Measurements from ENCODE around the gene CACNG6.

Gene CACNG6

GRCh38 chr19:53980539-53981375, 10.7 kb upstream of the CACNG6 start:
- FAIRE-seq, result no peak
- peak; percentile 100 for DNase-seq (ENCODE audit: insufficient read length, low spot score)
- no peak for TF ChIP-seq POLR2A (IDR thresholded peaks at IDR 0.05; ENCODE audit: low read depth, low read length)

DNA sequence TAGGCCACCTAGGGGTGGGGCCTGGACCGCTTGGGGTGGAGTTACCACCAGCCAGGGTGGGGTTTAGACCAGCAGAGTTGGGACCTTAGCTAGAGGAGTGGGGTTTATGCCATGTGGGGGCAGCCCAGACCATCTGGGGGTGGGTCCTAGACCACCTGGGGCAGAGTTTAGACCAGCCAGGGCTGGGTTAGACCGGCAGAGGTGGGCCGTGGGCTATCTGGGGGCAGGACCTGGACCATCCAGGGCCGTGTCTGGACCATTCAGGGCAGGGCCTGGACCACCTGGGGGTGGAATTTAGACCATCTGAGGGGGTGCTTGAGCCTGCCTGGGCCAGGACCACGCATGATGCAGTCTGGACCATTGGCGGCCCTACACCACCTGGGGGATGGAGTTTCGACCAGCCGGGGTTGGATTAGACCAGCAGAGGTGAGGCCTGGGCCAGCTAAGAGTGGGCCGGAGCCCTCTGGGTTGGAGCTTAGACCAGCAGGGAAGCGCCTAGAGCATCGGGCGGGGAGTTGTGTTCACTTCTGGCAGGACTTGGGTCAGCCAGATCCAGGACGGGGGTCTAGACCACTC, 10.0 kb upstream of the CACNG6 start:
- TF ChIP-seq POLR2A (IDR thresholded peaks at IDR 0.05; ENCODE audit: low read depth, low read length), result no peak
- no peak for DNase-seq (ENCODE audit: insufficient read length, low spot score)
- no peak for FAIRE-seq

DNA sequence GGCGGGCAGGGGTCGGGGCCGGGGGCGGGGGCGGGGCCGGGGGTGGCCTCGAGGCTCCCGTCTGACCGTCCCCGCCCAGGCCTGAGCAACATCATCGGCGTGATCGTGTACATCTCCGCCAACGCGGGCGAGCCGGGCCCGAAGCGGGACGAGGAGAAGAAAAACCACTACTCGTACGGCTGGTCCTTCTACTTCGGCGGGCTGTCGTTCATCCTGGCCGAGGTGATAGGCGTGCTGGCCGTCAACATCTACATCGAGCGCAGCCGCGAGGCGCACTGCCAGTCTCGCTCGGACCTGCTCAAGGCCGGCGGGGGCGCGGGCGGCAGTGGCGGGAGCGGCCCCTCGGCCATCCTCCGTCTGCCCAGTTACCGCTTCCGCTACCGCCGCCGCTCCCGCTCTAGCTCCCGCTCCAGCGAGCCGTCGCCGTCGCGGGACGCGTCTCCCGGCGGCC, 9.4 kb upstream of the CACNG6 start:
- TF ChIP-seq POLR2A (IDR thresholded peaks at IDR 0.05; ENCODE audit: low read depth, low read length), result 0 out of 2 replicates have a peak, but pooled peaks have one; percentile 29
- DNase-seq (ENCODE audit: insufficient read length, low spot score), result no peak
- FAIRE-seq, result no peak

- no peak for FAIRE-seq
- 0 out of 2 replicates have a peak, but pooled peaks have one; percentile 1 for TF ChIP-seq POLR2A (IDR thresholded peaks at IDR 0.05; ENCODE audit: low read depth, low read length)
- DNase-seq (ENCODE audit: insufficient read length, low spot score), result no peak
Observed at GRCh38 chr19:53982611-53983010, 8.8 kb upstream of the CACNG6 start.

DNA sequence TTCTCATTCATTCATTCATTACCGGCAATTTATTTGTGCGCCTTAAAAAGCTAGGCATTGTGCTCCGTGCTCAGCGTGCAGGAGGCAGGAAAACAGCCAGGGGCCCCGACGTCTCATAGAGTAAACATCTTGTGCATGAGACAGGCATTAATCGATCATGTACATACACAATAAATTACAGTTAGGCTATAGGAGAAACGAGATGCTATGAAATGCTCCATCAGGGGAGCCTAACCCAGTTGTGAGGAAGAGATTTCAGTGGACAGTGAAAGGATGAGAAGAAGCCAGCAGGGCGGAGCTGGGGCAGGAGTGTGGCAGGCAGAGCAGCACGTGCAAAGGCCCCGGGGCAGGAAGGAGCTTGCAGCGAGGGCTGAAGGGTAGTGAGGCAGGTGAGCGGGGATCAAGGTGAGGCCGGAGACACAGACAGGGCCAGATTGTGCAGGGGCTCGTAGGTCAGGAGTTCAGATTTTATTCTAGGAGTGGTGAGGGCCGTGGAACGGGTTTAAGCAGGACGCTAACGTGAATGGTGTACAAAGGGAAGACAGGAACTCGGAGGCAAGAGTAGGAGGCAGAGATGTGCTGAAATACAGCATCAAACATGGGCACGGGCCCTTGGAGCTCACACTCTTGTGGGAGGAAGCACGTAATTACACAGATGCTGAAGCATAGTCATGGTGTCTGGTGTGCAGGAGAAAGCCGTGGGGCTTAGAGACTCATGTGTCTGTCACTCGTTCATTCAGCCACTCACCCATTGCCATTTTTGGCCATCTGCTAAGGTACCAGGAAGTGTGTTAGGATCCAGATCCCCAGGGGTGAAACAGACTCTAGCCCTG, 7.8 kb upstream of the CACNG6 start:
- no peak for TF ChIP-seq POLR2A (IDR thresholded peaks at IDR 0.05; ENCODE audit: low read depth, low read length)
- FAIRE-seq (no peak), DNase-seq (ENCODE audit: insufficient read length, low spot score) (no peak)

DNA sequence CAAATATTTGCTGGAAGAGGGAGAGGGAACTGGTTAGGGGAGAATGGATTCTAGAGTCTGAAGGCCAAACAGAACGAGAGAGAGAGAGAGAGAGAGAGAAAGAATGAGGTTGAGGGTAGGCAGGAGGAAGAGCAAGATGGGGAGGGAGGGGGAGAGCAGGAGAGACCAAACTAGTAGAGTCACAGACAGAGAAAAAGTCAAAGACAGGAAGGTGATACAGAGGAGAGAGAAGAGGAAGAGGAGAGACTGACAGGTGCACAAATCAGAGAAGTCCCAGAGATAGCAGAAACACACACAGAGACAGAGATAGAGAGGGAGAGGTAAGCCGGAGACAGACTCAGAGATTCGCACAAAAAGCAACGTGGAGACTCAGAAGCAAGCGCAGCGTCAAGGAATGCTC, 5.6 kb upstream of the CACNG6 start:
- DNase-seq (ENCODE audit: insufficient read length, low spot score) (no peak), FAIRE-seq (no peak)
- no peak for TF ChIP-seq POLR2A (IDR thresholded peaks at IDR 0.05; ENCODE audit: low read depth, low read length)

DNA sequence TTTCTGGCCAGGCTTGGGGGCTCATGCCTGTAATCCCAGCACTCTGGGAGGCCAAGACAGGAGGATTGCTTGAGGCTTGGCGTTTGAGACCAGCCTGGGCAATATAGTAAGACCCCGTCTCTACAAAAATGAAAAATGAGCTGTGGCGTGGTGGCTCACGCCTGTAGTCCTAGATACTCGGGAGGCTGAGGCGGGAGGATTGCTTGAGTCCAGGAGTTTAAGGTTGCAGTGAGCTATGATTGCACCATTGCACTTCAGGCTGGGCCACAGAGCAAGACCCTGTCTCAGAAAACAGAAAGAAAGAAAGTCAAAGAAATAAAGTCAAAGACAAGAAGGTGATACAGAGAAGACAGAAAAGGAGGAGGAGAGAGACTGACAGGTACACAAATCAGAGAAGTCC, 2.5 kb upstream of the CACNG6 start:
- no peak for FAIRE-seq
- no peak for TF ChIP-seq POLR2A (IDR thresholded peaks at IDR 0.05; ENCODE audit: low read depth, low read length)
- no peak for DNase-seq (ENCODE audit: insufficient read length, low spot score)

DNA sequence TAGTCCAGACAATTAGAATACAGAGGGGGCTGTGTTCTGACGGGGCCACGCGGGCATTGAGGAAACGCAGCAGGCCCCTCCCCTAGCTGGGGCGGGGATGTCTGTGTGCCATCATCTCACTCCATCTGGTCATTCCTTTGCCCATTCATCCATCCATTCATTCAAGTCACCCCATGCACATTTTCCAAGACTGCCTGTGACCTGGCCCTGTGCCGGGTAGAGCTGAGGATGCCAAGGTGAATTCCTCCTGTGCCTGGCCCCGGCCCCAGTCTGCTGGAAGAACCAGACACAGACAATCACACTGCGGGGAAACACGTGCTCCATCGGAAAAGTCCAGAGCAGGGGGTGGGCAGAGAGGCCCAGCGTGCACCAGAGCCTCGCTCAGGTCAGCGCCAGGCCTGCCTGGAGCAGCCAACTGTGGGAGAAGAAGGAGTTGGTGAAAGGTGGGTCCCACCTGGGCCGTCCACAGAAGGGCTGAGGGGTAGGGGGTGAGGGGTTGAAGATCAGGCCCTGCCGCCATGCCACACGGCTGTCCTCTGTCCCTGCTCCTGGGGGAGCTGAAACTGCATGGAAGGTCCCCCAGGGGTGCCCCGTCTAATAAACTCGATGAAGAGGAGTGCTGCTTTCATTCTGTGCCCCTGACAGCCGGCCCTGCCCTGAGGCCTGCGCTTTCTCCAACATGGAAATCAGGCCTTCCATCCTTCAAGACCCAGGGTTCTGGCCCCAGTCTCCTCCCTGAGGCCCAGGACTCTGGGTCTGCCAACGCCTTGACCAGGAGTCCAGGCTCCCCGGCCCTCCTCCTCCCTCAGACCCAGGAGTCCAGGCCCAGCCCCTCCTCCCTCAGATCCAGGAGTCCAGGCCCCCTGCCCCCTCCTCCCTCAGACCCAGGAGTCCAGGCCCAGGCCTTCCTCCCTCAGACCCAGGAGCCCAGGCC, 1.6 kb upstream of the CACNG6 start:
- TF ChIP-seq POLR2A (IDR thresholded peaks at IDR 0.05; ENCODE audit: low read depth, low read length), result no peak

GRCh38 chr19:53992211-53992610, 774 bp downstream of the CACNG6 start:
- TF ChIP-seq POLR2A (IDR thresholded peaks at IDR 0.05; ENCODE audit: low read depth, low read length), result no peak
- FAIRE-seq (no peak), DNase-seq (ENCODE audit: insufficient read length, low spot score) (no peak)

More for the DNA sequence above, 1.6 kb upstream of the CACNG6 start:
- no peak for DNase-seq (ENCODE audit: insufficient read length, low spot score)
- FAIRE-seq, result no peak

DNA sequence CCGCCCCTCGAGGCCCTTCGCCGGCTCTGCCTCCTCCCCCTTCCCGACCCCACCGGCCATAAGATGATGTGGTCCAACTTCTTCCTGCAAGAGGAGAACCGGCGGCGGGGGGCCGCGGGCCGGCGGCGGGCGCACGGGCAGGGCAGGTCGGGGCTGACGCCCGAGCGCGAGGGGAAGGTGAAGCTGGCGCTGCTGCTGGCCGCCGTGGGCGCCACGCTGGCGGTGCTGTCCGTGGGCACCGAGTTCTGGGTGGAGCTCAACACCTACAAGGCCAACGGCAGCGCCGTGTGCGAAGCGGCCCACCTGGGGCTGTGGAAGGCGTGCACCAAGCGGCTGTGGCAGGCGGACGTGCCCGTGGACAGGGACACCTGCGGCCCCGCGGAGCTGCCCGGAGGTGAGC, 1.4 kb downstream of the CACNG6 start:
- TF ChIP-seq POLR2A (IDR thresholded peaks at IDR 0.05; ENCODE audit: low read depth, low read length), result no peak
- FAIRE-seq (no peak), DNase-seq (ENCODE audit: insufficient read length, low spot score) (no peak)

DNA sequence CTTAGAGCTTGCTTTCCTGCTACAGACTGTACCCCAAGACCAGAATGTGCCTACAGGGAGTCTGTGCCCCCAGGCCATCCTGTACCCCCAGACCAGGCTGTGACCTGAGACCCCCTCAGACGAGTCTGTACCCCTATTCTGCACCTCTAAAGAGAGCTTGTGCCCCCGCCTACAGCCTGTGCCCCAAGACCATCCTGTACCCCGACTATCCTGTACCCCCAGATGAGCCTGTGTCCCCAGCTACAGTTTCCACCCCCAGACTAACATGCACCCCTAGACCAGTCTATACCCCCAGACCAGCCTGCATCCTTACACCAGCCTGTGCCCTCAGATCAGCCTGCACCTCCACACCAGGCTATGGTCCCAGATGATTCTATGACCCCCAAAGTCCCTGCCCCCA, 2.0 kb downstream of the CACNG6 start:
- FAIRE-seq (no peak), DNase-seq (ENCODE audit: insufficient read length, low spot score) (no peak)
- TF ChIP-seq POLR2A (IDR thresholded peaks at IDR 0.05; ENCODE audit: low read depth, low read length), result no peak

DNA sequence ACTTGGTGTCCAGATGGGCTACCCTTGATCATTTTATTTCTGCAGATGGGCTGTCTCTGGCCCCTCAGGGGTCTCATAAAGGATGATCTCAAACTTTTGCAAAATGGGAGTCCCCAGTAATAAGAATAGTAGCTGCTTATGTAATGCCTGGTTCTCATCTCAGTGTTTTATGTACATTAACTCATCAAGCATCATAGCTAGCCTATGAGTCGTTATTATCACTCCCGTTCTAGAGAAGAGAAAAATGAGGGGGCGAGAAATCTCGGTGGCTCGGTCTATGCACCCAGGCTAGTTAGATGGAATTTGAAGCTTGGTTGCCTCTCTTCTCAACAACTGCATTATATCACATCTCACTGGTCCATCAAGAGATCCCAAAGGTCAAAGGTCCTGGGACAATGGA, 3.4 kb downstream of the CACNG6 start:
- no peak for DNase-seq (ENCODE audit: insufficient read length, low spot score)

GRCh38 chr19:53998223-53998622, 6.8 kb downstream of the CACNG6 start:
- DNase-seq (ENCODE audit: insufficient read length, low spot score) (no peak), FAIRE-seq (no peak)
- TF ChIP-seq POLR2A (IDR thresholded peaks at IDR 0.05; ENCODE audit: low read depth, low read length), result no peak

More for the DNA sequence above, 3.4 kb downstream of the CACNG6 start:
- no peak for FAIRE-seq
- TF ChIP-seq POLR2A (IDR thresholded peaks at IDR 0.05; ENCODE audit: low read depth, low read length), result no peak

Data from H54 (cell line).